Forelimb muscle (tissue), 1 donor: ENCODE measurements around the gene NUAK1. TPM values are rescaled to one million over a fixed set of nuclear protein-coding genes. Genes with fewer than 3 reads are reported as not detected.

Source experiments
- DNase-seq: peaks from one replicate; pipeline ENCODE4 v3.0.0-alpha.2; 2013; ENCODE audit warnings: low read depth
- polyA plus RNA-seq: library from polyadenylated mRNA; unstranded; fragments of 120-200 nt; gene quantifications from one replicate; pipeline ENCODE4 v1.2.1, GENCODE V29; 2013; ENCODE audit not compliant: insufficient read length

NUAK1 gene
- polyA plus RNA-seq, 1 donor = 9.6 TPM

GRCh38 chr12:106131676-106132075 is 7.1 kb downstream of the NUAK1 start:
- DNase-seq = no peak

- no peak for DNase-seq
Observed at GRCh38 chr12:106130474-106131113, 8.2 kb downstream of the NUAK1 start.

DNA sequence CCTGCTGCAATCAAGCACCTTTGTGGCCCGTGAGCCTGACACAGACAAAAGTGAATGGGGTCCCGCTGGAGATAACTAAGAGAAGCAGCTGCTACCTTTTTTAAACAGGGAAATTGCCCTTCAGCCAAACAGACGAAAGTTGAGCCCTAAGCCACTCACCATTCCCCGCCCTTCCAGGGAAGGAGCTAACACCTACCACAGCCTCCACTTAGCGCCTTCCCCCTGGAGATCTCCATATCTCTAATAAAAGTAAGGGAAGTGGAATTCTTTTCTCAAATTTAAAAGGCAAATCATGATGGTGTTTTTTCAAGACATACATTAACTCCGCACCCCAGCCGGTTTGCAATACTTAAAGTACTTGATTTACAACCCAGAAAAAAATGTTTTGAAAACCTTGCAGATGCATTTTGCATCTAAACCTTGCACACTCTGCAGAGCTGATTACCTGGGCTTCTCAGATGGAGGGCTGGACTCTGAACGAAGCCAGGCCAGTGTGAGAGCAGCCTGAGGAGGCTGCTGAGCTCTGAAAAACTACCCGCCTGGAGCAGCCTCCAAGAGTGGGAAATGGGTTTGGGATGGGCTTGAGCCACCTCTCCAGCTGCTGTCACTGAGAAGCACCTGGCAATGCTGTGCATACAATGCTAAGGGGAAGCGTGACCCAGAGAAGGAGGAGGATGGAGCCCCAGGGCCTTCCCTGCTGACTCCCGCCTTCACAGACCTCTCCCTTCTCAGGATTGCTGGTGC is 10.0 kb downstream of the NUAK1 start:
- DNase-seq = no peak

GRCh38 chr12:106127338-106128126 is 11.2 kb downstream of the NUAK1 start:
- no peak for DNase-seq

DNA sequence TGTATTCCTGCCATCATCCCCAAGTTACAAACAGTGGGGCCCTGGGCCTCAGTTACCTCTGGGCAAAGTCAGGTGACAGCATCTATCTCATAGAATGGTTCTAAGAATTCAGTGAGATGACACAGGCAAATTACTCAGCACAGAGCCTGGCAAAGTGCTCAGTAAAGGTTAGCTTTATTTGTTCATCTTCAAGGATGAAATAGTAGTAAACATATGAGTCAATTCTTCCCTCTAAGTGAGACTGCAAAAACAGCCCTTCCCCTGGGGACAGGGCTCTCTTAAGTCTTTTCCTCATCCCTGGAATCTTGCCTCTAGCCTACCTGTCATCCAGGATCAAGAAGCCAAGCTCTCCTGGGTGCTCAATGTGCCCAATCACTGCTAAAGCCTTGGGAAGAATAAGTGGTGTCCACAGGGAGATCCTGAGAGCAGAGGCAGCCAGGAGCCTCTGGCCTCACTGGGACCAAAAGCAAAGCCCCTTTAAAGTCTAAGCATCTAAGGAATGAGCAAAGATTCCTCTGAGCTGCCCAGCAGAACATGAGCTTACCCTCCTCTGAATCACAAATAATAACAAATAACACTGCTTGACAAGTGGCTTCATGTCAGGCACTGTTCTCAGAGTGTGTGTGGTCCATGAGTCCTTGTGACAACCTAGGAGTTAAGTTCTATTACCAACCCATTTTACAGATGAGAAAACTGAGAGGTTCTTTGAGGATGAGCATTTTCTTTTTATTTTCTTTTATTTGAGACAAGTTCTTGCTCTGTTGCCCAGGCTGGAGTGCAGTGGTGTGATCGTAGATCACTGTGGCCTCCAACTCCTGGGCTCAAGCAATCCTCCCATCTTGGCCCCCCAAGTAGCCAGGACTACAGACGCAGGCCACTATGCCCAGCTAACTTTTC is 12.1 kb downstream of the NUAK1 start:
- no peak for DNase-seq

DNA sequence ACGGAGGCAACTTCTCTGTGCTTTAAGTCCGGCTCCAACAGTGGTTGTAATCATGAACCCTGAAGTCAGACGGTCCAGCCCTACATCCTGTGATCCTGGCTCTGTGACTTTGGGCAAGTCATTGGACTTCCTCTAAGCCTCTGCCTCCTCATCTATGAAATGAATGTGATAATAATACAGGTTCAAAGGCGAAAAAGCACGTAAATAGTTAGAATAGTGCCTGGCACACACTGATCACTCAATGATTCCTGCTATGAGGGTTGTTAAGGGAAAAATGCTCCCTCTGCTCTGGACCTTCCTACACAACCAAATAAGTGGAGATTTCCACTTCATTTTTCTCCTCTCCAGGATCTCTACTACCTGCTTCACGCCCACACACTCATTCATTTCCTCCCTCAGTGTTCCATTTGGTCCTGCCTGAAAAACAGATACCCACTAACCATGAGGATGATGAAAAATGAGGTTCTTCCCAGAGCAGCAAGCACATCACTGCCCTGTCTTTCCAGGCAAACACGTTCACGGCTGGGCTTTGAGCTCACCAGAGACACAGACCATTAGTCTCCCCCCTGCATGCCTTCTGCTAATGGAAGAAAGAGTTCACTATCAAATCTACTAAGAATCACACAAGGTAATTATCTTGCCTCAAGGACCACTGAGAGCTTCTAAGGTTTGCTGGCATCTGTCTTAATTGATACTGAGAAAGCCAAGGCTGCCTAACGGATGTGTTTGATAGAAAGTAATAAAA is 13.2 kb downstream of the NUAK1 start:
- DNase-seq = no peak

GRCh38 chr12:106123551-106124081 is 15.1 kb downstream of the NUAK1 start:
- DNase-seq = no peak

DNA sequence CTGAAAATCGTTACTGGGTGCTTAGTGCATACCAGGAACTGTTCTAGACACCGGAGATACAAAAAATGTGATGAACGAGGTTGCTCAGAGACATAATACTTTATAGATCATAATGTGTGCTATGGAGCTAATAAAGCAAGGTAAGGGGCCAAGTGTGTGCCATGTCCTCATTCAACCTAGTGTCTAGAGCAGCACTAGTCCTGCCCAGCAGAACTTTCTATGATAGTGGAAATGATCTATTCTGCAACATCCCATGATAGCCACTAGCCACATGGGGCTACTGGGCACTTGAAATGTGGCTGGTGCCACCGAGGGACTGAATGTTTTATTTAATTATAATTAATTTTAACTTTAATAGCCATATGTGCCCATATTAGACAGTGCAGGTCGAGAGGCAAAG is 15.6 kb downstream of the NUAK1 start:
- no peak for DNase-seq

DNA sequence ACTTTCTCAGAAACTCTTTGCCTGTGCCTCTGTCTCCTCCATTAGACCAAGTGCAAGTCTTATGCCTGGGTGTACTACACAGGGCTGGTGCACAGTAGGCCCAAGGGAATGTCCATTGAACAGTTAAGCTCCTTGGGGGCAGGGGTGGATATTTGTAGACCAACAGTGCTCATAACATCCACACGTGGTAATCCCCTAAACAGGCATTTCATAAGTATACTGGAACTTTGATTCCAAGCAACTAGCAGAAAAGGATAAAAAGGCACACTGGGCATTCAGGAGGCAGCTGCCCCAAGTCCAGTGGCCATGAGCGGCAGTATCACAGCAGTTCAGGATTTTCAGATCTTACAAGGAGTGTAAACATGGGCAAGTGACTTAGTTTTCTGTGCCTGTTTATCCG is 16.8 kb downstream of the NUAK1 start:
- DNase-seq = no peak

- DNase-seq = no peak
Observed at GRCh38 chr12:106120519-106121105, 18.1 kb downstream of the NUAK1 start.

- no peak for DNase-seq
Observed at GRCh38 chr12:106119301-106119700, 19.5 kb downstream of the NUAK1 start.

GRCh38 chr12:106118381-106119130 is 20.2 kb downstream of the NUAK1 start:
- DNase-seq = no peak

DNA sequence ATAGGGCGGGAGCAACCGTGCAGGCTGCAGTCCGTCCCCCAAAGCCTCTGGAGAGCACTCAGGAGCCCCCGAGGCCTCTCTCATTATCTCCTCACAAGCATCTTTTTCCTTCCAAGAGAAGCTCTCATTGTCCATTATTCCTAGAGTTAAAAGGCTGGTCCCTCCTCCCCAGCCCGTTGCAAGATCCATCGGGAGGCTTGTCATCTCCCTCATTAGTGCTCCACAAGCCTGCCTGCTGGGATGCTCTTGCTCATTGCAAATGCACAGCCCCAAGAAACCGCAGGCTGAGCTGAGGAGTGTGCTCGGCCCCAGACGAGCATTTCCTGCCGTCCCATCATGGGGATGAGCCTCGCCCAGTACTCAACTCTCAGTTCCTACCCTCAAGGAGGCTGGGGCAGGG is 23.3 kb downstream of the NUAK1 start:
- DNase-seq = no peak

DNA sequence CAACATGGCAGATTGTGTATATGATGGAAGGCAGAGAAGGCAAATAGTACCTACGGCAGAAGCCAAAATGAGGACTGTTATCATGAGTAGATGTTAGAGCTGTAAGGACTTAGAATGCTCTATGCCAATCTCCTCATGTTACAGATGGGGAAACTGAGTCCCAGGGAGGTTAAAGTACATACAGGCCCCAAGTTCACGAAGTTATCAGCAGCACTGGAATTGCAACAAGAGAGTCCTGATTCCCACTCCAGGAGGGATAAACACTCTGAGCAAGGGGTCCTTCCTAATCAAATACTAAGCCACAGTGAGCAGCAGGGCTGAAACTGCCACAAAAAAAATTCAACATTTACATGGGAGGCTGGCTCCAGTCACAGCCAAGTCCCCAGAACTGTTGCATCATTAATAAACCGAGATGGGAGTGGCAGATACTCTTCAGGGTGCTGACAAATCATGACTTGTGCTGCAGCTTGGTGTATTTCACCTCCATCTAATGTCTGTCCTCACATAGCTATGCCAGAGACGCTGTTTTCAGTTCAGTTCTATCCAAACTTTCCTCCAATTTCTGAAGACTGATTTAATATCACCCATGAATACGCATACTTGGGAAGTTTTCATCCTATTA is 24.2 kb downstream of the NUAK1 start:
- no peak for DNase-seq

- no peak for DNase-seq
Observed at GRCh38 chr12:106113824-106114446, 24.8 kb downstream of the NUAK1 start.

DNA sequence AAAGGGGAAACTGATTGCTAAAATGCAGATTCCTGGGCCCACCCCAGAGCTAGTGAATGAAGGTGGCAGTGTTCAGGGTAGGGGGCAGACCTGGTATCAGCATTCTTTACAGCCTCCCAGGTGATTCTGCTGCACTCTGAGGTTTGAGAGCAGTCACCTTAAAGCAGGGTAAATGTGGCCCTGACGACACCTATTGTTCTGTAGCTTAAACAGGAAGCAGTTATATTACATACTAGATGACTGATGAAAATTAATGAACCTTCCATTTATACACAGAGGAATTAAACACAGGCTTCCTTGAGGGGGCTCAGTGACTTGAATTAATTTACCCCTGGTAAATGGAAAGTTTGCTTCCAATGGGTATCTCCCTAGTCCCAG is 25.3 kb downstream of the NUAK1 start:
- no peak for DNase-seq

DNA sequence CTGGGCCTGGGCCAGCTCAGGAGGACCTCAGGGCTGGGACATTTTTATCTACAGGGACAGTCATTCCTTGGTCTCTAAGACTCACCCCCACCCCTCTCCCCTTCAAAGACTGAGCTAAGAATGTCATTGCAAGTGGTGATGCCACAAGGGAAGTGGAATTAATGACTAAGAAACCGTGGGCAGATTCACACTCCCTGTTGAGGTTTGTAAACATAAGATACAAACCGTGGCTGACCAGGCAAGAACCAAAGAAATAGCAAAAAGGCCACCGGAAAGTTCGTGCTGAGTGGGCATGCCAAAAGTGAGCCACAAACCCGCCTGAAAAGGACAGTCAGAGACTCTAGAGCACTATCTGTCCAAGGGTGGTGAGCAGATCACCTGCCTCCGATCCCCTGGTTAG is 25.7 kb downstream of the NUAK1 start:
- DNase-seq = no peak

GRCh38 chr12:106112145-106112821 is 26.5 kb downstream of the NUAK1 start:
- no peak for DNase-seq
